Uterus (tissue), 2 donors: ENCODE results near the gene WDR38.

Experiments used
- CTCF ChIP-seq, 4 experiments: fragments of 200-600 bp in 2 of 4; fragments of 450-650 bp in 2 of 4; sonication (generic) in 2 of 4; IDR thresholded peaks; one replicate each; pipeline ENCODE4 v1.5.1; 2016 to 2019; ENCODE audit warnings: antibody characterized with exemption in 4 of 4, mild to moderate bottlenecking in 2 of 4, moderate library complexity in 1 of 4
- POLR2A ChIP-seq, 2 donors: fragments of 450-650 bp; IDR thresholded peaks; one replicate each; pipeline ENCODE4 v1.6.1; 2016; ENCODE audit warnings: antibody characterized with exemption in 2 of 2, mild to moderate bottlenecking in 1 of 2, moderate library complexity in 1 of 2

- TF ChIP-seq CTCF (IDR thresholded peaks at IDR 0.05) (no peak), POLR2A (IDR thresholded peaks at IDR 0.05) (no peak)
These were observed 25.3 kb downstream of the WDR38 start for GRCh38 chr9:124878518-124878917.
